IMR-90 (cell line): ENCODE data around the gene TOR1AIP2. TPM values are rescaled to one million over a fixed set of nuclear protein-coding genes. Genes with fewer than 3 reads are reported as not detected.

Experiments
- ATAC-seq: fragments of 200-7000 bp; cut with Tn5 transposase; 2 replicates; pipeline ENCODE4 v1.9.1; 2020; ENCODE audit warnings: low read depth, mild to moderate bottlenecking, moderate library complexity
- BruUV-seq: library from RNA; stranded (reverse); fragments of 400-500 nt; replicated peaks from 2 replicates; lab custom pipeline; 2021; lab: Mats Ljungman, UMichigan
- CTCF ChIA-PET: fragments of 300-600 bp; formaldehyde crosslinking; extraction: SDS; loops from one replicate; lab custom pipeline; 2021; ENCODE audit warnings: antibody characterized with exemption; lab: Yijun Ruan, JAX
- POLR2A ChIA-PET: fragments of 300-600 bp; sonication (Branson Sonifier 250); formaldehyde crosslinking; loops from one replicate; lab custom pipeline; 2022; ENCODE audit warnings: antibody characterized with exemption; ENCODE audit not compliant: unreplicated experiment; lab: Charles Lee
- DNase-seq: peaks from one replicate; pipeline ENCODE4 v3.0.0; 2013
- H2AFZ ChIP-seq: replicated peaks from 2 replicates; pipeline ENCODE3; 2013; ENCODE audit warnings: low read length, mild to moderate bottlenecking; ENCODE audit not compliant: poor library complexity
- H2AK5ac ChIP-seq: 2 replicates; pipeline ENCODE4 v1.6.1; 2013; ENCODE audit warnings: low read depth, low read length, inconsistent platforms
- H2AK9ac ChIP-seq: replicated peaks from 2 replicates; pipeline ENCODE3; 2013; ENCODE audit warnings: mild to moderate bottlenecking, low read depth, low read length, moderate library complexity; ENCODE audit not compliant: poor library complexity
- H2BK120ac ChIP-seq: 2 replicates; pipeline ENCODE4 v1.6.1; 2013; ENCODE audit warnings: low read depth, low read length, inconsistent platforms
- H2BK15ac ChIP-seq: 3 replicates; pipeline ENCODE4 v1.6.1; 2013; ENCODE audit warnings: low read depth, low read length, inconsistent platforms
- H2BK20ac ChIP-seq: 2 replicates; pipeline ENCODE4 v1.6.1; 2013; ENCODE audit warnings: low read depth, mild to moderate bottlenecking, inconsistent platforms, low read length, moderate library complexity
- H2BK5ac ChIP-seq: 2 replicates; pipeline ENCODE4 v1.6.1; 2013; ENCODE audit warnings: mild to moderate bottlenecking, low read depth, low read length, inconsistent platforms; ENCODE audit not compliant: poor library complexity, severe bottlenecking
- H3K14ac ChIP-seq: replicated peaks from 2 replicates; pipeline ENCODE4 v1.6.1; 2013; ENCODE audit warnings: low read depth, low read length, inconsistent platforms
- H3K18ac ChIP-seq: 2 replicates; pipeline ENCODE4 v1.6.1; 2013; ENCODE audit warnings: low read depth, low read length, control low read depth
- H3K23ac ChIP-seq: 2 replicates; pipeline ENCODE4 v1.6.1; 2013; ENCODE audit warnings: low read depth, low read length, inconsistent platforms
- H3K27ac ChIP-seq: 2 replicates; pipeline ENCODE4 v1.5.1; 2013; ENCODE audit warnings: mild to moderate bottlenecking, control low read depth, low read length; ENCODE audit not compliant: insufficient read depth
- H3K27me3 ChIP-seq: 2 replicates; pipeline ENCODE4 v1.6.1; 2013; ENCODE audit warnings: low read length; ENCODE audit not compliant: control insufficient read depth, insufficient read depth
- H3K36me3 ChIP-seq: 2 replicates; pipeline ENCODE4 v1.6.1; 2013; ENCODE audit warnings: low read length, mixed read lengths; ENCODE audit not compliant: control insufficient read depth, insufficient read depth
- H3K4ac ChIP-seq: 2 replicates; pipeline ENCODE4 v1.6.1; 2013; ENCODE audit warnings: low read depth, low read length, inconsistent platforms
- H3K4me1 ChIP-seq: 2 replicates; pipeline ENCODE4 v1.6.1; 2013; ENCODE audit warnings: low read length, mixed read lengths; ENCODE audit not compliant: control insufficient read depth, insufficient read depth
- H3K4me2 ChIP-seq: 2 replicates; pipeline ENCODE4 v1.6.1; 2013; ENCODE audit warnings: low read depth, mild to moderate bottlenecking, control low read depth, low read length, moderate library complexity
- H3K4me3 ChIP-seq: 2 replicates; pipeline ENCODE4 v1.5.1; 2013; ENCODE audit warnings: low read depth, mild to moderate bottlenecking, control low read depth, low read length, moderate library complexity; ENCODE audit not compliant: insufficient read depth
- H3K56ac ChIP-seq: 2 replicates; pipeline ENCODE4 v1.6.1; 2013; ENCODE audit warnings: low read length, inconsistent platforms; ENCODE audit not compliant: insufficient read depth; ENCODE audit errors: extremely low read depth
- H3K79me1 ChIP-seq, 2 experiments: 2 replicates each; pipeline ENCODE4 v1.6.1; 2013; ENCODE audit warnings: low read length in 2 of 2, inconsistent platforms in 1 of 2, low read depth in 1 of 2
- H3K9ac ChIP-seq: 2 replicates; pipeline ENCODE4 v1.6.1; 2013; ENCODE audit warnings: low read depth, low read length, control low read depth
- H3K9me1 ChIP-seq: 2 replicates; pipeline ENCODE4 v1.6.1; 2013; ENCODE audit warnings: low read length, inconsistent platforms; ENCODE audit not compliant: insufficient read depth
- H3K9me3 ChIP-seq: 2 replicates; pipeline ENCODE4 v1.6.1; 2013; ENCODE audit warnings: low read length; ENCODE audit not compliant: control insufficient read depth, insufficient read depth
- H4K20me1 ChIP-seq: 2 replicates; pipeline ENCODE4 v1.6.1; 2013; ENCODE audit warnings: low read length, inconsistent platforms; ENCODE audit not compliant: insufficient read depth
- H4K5ac ChIP-seq: 2 replicates; pipeline ENCODE4 v1.6.1; 2013; ENCODE audit warnings: mild to moderate bottlenecking, low read depth, low read length, control low read depth
- H4K8ac ChIP-seq, 2 experiments: 2 replicates each; pipeline ENCODE4 v1.6.1; 2013; ENCODE audit warnings: low read depth in 2 of 2, low read length in 2 of 2, control low read depth in 1 of 2, inconsistent platforms in 1 of 2
- H4K91ac ChIP-seq: 2 replicates; pipeline ENCODE4 v1.6.1; 2013; ENCODE audit warnings: low read depth, low read length, inconsistent platforms; ENCODE audit not compliant: insufficient read depth
- ELK1 ChIP-seq: fragments of 150-350 bp; IDR thresholded peaks from 2 replicates; pipeline ENCODE4 v1.6.1; 2016; ENCODE audit warnings: low read depth, mild to moderate bottlenecking, low read length, moderate library complexity, borderline replicate concordance
- MAZ ChIP-seq: IDR thresholded peaks from 2 replicates; pipeline ENCODE4 v1.6.1; 2012; ENCODE audit warnings: low read depth, mild to moderate bottlenecking, low read length, improper control_type of control experiment, moderate library complexity, borderline replicate concordance
- NFE2L2 ChIP-seq: fragments of 150-350 bp; IDR thresholded peaks from 2 replicates; pipeline ENCODE4 v1.6.1; 2016; ENCODE audit warnings: low read depth, mild to moderate bottlenecking, low read length
- POLR2A ChIP-seq: IDR thresholded peaks from 2 replicates; pipeline ENCODE4 v1.6.1; 2012; ENCODE audit warnings: mild to moderate bottlenecking, low read depth, low read length
- RAD21 ChIP-seq: IDR thresholded peaks from 2 replicates; pipeline ENCODE4 v1.6.1; 2012; ENCODE audit warnings: low read length, improper control_type of control experiment
- RCOR1 ChIP-seq: IDR thresholded peaks from 2 replicates; pipeline ENCODE4 v1.6.1; 2012; ENCODE audit warnings: mild to moderate bottlenecking, low read length, improper control_type of control experiment; ENCODE audit not compliant: insufficient replicate concordance
- RFX5 ChIP-seq: IDR thresholded peaks from 2 replicates; pipeline ENCODE4 v1.8.0; 2012; ENCODE audit warnings: low read depth, mild to moderate bottlenecking, low read length, moderate library complexity
- SMC3 ChIP-seq: fragments of 150-350 bp; IDR thresholded peaks from 2 replicates; pipeline ENCODE4 v1.6.1; 2016; ENCODE audit warnings: low read depth, mild to moderate bottlenecking, antibody characterized with exemption, low read length, moderate library complexity
- WGBS, 2 experiments: methylation state at CpG; one replicate each; pipeline versions ENCODE4 v1.1.5 to v1.1.7; 2013; ENCODE audit warnings: missing lambda C conversion rate in 2 of 2; ENCODE audit not compliant: insufficient read length in 1 of 2; ENCODE audit errors: extremely low coverage in 2 of 2; 5-methylcytosine and 5-hydroxymethylcytosine counted together
- dilution Hi-C: fragments of 300-500 bp; cut with HindIII; formaldehyde crosslinking; loops from one replicate; pipeline ENCODE4 v1.14.3; 2018; ENCODE audit warnings: low sequenced_read_pairs; ENCODE audit not compliant: unreplicated experiment
- in situ Hi-C: fragments of 300-500 bp; cut with MboI; formaldehyde crosslinking; loops from 3 replicates; pipeline ENCODE4 v1.14.3; 2019; ENCODE audit warnings: low sequenced_read_pairs, inconsistent platforms, mixed read lengths
- intact Hi-C: fragments of 100-400 bp; cut with micrococcal nuclease; formaldehyde crosslinking; loops from 2 replicates; pipeline ENCODE4 v1.10.0; 2022
- polyA plus RNA-seq, 3 experiments: library from polyadenylated mRNA; depleted of rRNA; stranded (reverse); fragments of >200 nt; gene quantifications; 2 replicates each; pipeline ENCODE4 v1.2.3, GENCODE V29; 2012; ENCODE audit warnings: low replicate concordance in 1 of 3
- total RNA-seq: library from RNA; depleted of rRNA; stranded (reverse); fragments of >200 nt; gene quantifications from 2 replicates; pipeline ENCODE4 v1.2.3, GENCODE V29; 2012
- TF ChIP-seq, protein P1 (sequence below): conservative IDR thresholded peaks from 2 replicates; pipeline ENCODE4 v1.5.1; 2012; ENCODE audit warnings: mild to moderate bottlenecking, low read depth, low read length, improper control_type of control experiment

TOR1AIP2 gene
- total and polyA plus RNA-seq, 2 of the 4 experiments (the other 2 are of a cell fraction): 20.7 to 85.0 TPM

DNA sequence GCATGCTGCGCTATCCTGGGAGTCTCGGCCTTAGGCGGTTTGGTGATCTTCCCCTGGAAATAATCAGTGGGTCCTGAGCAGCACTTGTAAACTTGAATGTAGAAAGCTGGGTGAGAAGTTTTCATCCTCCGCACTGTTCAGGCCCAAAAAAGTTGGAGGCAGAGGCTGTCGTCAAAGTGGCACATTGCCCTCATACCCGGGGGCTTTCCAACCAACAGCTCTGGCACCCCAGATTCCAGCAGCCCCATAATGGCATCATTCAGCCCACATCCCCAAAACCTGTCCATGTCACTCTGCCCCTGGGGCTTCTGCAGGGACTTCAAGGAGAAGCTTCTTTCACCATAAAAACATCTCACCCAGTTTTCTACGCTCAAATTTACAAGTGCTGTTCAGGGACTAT is 59.3 kb downstream of the TOR1AIP2 start:
- no TSS peak for BruUV-seq

More for the DNA sequence above, 59.3 kb downstream of the TOR1AIP2 start:
- Histone ChIP-seq H3K4me3 (no peak overlapping the region), H3K36me3 (no peaks in the 10 kb centered on the region), H3K27ac (no peak overlapping the region), H2AK5ac (no peak overlapping the region), H3K79me1 (no peaks in the 10 kb centered on the region), H2BK5ac (peak overlapping the region; percentile 1), H3K18ac (no peak overlapping the region), H3K9ac (no peak overlapping the region), H2BK120ac (no peak overlapping the region; the same call in 1 of the 2 replicates), H2AFZ (peak overlapping the region; percentile 89), H2AK9ac (no peak overlapping the region), H3K4me2 (no peak overlapping the region), H3K14ac (no peak overlapping the region), H3K23ac (no peak overlapping the region), H3K9me1 (peaks cover 5% of the 10 kb centered on the region; the same call in 1 of the 2 replicates), H4K91ac (no peak overlapping the region), H3K56ac (no peak overlapping the region), H2BK15ac (no peak overlapping the region), H3K27me3 (peaks cover 12% of the 10 kb centered on the region), H3K9me3 (no peaks in the 10 kb centered on the region), H4K5ac (no peak overlapping the region), H3K4ac (no peak overlapping the region), H4K8ac (no peak overlapping the region), H3K4me1 (peaks cover 22% of the 10 kb centered on the region), H2BK20ac (no peak overlapping the region), H4K20me1 (no peaks in the 10 kb centered on the region)
- dilution Hi-C loops: no loop called here
- POLR2A ChIA-PET: no interaction called here
- intact Hi-C loops: no loop called here
- no peak for ATAC-seq
- DNase-seq: no peak
- WGBS, 2 experiments: 90% methylated on average over 5 of the region's 7 CpGs; no CpG with 5 or more reads in 1 of the 2 experiments
- CTCF ChIA-PET: interaction anchor here (1.2 to 6.2 kb wide), 5 partner anchors 9 to 113 kb away, joined by 3 to 104 read pairs (median 5); no protein-coding TSS in a partner anchor
- in situ Hi-C loops: loop anchor here (25.0 kb wide), 1 partner anchor 581 kb away; the partner anchor contains the start of gene ABL2
- TF ChIP-seq ELK1 (no peak), RAD21 (no peak), RFX5 (no peak), SMC3 (no peak), MAZ (no peak), NFE2L2 (no peak), POLR2A (no peak), RCOR1 (no peak)
- TF ChIP-seq, protein P1, sequence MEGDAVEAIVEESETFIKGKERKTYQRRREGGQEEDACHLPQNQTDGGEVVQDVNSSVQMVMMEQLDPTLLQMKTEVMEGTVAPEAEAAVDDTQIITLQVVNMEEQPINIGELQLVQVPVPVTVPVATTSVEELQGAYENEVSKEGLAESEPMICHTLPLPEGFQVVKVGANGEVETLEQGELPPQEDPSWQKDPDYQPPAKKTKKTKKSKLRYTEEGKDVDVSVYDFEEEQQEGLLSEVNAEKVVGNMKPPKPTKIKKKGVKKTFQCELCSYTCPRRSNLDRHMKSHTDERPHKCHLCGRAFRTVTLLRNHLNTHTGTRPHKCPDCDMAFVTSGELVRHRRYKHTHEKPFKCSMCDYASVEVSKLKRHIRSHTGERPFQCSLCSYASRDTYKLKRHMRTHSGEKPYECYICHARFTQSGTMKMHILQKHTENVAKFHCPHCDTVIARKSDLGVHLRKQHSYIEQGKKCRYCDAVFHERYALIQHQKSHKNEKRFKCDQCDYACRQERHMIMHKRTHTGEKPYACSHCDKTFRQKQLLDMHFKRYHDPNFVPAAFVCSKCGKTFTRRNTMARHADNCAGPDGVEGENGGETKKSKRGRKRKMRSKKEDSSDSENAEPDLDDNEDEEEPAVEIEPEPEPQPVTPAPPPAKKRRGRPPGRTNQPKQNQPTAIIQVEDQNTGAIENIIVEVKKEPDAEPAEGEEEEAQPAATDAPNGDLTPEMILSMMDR: no peak
